ENCODE results near the gene MYO7A. TPM values are rescaled to one million over a fixed set of nuclear protein-coding genes. Genes with fewer than 3 reads are reported as not detected.

Gene MYO7A
- total RNA-seq, 2 donors from 2014 or later: 0.32 TPM; not detected in 1

DNA sequence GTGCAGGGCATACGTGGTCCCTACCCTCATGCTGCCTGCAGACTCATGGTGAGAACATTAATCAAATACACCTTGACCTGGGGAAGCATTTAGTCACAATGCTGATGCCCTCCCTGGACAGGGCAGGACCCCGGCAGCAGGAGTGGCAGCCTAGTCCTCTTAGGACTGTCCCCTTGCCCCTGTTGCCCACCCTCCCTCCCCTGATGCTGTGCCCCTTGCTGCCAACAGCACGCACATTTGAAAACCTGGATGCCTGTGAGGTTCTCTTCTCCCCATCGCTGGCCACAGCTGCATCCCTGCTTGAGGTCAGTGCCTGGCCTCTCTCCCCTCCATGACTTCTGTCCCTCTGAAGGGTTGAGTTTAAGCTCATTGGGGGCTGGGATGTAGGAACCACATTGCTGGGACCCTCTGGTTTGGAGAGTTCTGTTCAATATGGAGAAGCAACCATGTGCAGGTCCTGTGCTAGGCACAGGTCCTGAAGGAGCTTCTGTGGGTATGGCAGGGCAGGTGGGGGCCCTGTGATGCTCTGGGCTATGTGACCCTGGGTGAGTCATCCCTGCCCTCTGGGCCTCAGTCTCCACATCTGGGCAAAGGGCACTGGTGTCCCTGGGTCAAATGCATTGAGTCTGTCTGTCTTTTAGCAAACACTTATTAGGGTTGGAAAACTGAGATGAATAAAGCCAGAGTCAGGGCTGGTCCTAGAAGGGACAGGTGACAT is 31.3 kb downstream of the MYO7A start:
- ATAC-seq (no peak), DNase-seq (ENCODE audit: low spot score in 2 of 2) (no peak)
- H3K36me3 Mint-ChIP-seq: no peaks in the 10 kb centered on the region
- no peaks in the 10 kb centered on the region for H3K9me3 Mint-ChIP-seq
- H3K27ac Mint-ChIP-seq: no peak overlapping the region

DNA sequence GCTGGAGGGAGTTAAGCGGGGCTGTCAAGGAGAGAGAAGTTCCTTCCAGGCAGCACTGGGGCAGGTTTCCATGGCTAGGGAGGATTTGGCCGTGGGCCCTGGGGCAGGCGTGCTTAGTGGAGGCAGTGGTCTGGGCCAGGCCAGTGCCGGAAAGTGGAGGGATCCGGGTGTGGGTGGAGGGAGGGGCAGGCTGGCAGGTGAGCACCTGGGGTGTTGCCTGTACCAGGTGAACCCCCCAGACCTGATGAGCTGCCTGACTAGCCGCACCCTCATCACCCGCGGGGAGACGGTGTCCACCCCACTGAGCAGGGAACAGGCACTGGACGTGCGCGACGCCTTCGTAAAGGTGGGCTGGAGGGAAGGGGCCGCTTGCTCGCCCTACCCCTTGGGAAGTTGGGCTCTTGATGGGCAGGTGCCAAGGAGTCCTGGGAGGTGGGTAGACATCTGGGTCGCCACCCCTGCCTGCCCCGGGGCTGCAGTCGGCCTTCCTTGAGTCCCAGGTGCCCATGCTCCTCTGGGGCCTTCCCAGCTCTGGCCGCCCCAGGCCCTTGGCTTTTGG is 32.0 kb downstream of the MYO7A start:
- Mint-ChIP-seq H3K27ac (no peak overlapping the region), H3K9me3 (no peaks in the 10 kb centered on the region), H3K36me3 (no peaks in the 10 kb centered on the region)
- ATAC-seq (no peak), DNase-seq (ENCODE audit: low spot score in 2 of 2) (no peak)

- no peak overlapping the region for H3K27ac Mint-ChIP-seq
- no peak for DNase-seq (ENCODE audit: low spot score in 2 of 2)
- no peak for ATAC-seq
- H3K9me3 Mint-ChIP-seq: no peaks in the 10 kb centered on the region
- H3K36me3 Mint-ChIP-seq: no peaks in the 10 kb centered on the region
These were observed 35.2 kb downstream of the MYO7A start for GRCh38 chr11:77163271-77163670.

DNA sequence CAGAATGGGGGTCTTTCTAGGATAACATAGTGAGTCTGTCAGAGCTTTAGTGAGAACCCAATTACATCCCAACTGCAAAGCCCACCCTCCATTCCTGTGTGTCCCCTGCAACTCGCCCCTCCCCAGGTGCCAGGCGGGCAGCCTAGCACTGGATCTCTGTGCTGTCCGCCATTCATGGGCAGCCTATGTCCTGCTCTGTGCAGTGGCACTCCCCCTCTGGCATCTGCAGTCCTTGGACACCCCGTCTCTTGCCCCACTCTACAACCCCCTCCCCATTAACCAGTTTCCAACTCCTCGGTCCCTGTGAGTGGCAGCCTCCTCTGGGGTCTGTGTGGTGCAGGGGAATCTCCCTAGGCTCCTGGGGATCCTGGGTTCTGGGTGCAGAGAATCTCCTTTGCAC is 37.0 kb downstream of the MYO7A start:
- DNase-seq (ENCODE audit: low spot score in 2 of 2): no peak
- Mint-ChIP-seq H3K27ac (peak overlapping the region in 1 of 2 donors; percentile 50), H3K9me3 (no peaks in the 10 kb centered on the region), H3K36me3 (no peaks in the 10 kb centered on the region)
- ATAC-seq: no peak

- no peaks in the 10 kb centered on the region for H3K9me3 Mint-ChIP-seq
- DNase-seq (ENCODE audit: low spot score in 2 of 2) (no peak), ATAC-seq (no peak)
- no peak overlapping the region for H3K27ac Mint-ChIP-seq
- H3K36me3 Mint-ChIP-seq: no peaks in the 10 kb centered on the region
These were observed 38.0 kb downstream of the MYO7A start for GRCh38 chr11:77166021-77166420.

- no peak for ATAC-seq
- H3K9me3 Mint-ChIP-seq: no peaks in the 10 kb centered on the region
- DNase-seq (ENCODE audit: low spot score in 2 of 2): no peak
- H3K27ac Mint-ChIP-seq: no peak overlapping the region
- no peaks in the 10 kb centered on the region for H3K36me3 Mint-ChIP-seq
These were observed 39.1 kb downstream of the MYO7A start for GRCh38 chr11:77167111-77167626.

- H3K9me3 Mint-ChIP-seq: no peaks in the 10 kb centered on the region
- ATAC-seq (no peak), DNase-seq (ENCODE audit: low spot score in 2 of 2) (no peak)
- H3K36me3 Mint-ChIP-seq: no peaks in the 10 kb centered on the region
- no peak overlapping the region for H3K27ac Mint-ChIP-seq
These were observed 39.7 kb downstream of the MYO7A start for GRCh38 chr11:77167791-77168190.

DNA sequence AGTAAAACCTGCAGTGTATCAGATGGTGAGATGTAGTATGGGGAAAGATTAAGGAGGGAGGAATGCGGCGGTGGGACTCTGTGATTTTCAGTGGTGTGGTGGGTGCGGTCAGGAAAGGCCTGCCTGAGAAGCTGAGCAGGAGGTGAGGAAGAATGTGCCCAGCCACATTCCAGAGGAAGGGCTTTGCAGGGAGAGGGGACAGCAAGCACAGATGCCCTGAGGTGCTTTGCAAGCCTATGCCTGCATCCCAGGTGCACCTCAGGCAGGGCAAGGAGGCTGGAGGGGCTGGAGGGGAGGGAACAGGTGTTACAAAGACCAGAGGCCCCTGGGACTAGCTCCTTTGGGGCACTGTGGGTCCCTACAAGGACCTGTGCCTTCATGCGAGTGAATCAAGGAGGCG is 42.1 kb downstream of the MYO7A start:
- DNase-seq (ENCODE audit: low spot score in 2 of 2) (no peak), ATAC-seq (no peak)
- H3K9me3 Mint-ChIP-seq: no peaks in the 10 kb centered on the region
- H3K27ac Mint-ChIP-seq: peak overlapping the region in 1 of 2 donors; percentile 15
- no peaks in the 10 kb centered on the region for H3K36me3 Mint-ChIP-seq

DNA sequence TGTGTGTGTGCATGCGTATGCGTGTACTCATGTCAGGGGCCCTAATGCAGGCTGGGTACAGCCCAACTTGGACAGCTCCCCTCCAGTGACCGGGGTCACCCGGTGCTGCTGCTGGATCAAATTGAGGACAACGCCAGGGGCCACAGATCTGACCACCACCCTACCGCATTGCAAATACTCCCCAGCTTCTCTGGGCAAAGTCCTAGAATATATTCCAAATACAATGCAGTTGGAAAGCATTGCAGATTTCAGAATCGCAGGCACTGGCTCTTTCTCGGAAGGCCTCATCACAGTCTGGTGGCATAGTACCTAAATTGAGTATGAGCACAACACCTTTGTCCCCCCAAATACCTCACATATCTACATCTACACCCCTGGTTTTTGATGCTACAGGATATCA is 43.2 kb downstream of the MYO7A start:
- DNase-seq (ENCODE audit: low spot score in 2 of 2): no peak
- no peak overlapping the region for H3K27ac Mint-ChIP-seq
- H3K36me3 Mint-ChIP-seq: no peaks in the 10 kb centered on the region
- ATAC-seq: no peak
- H3K9me3 Mint-ChIP-seq: no peaks in the 10 kb centered on the region

GRCh38 chr11:77171885-77172665 is 44.0 kb downstream of the MYO7A start:
- Mint-ChIP-seq H3K36me3 (no peaks in the 10 kb centered on the region), H3K27ac (no peak overlapping the region), H3K9me3 (no peaks in the 10 kb centered on the region)
- no peak for DNase-seq (ENCODE audit: low spot score in 2 of 2)
- no peak for ATAC-seq

GRCh38 chr11:77172666-77172982 is 44.6 kb downstream of the MYO7A start:
- ATAC-seq: no peak

DNA sequence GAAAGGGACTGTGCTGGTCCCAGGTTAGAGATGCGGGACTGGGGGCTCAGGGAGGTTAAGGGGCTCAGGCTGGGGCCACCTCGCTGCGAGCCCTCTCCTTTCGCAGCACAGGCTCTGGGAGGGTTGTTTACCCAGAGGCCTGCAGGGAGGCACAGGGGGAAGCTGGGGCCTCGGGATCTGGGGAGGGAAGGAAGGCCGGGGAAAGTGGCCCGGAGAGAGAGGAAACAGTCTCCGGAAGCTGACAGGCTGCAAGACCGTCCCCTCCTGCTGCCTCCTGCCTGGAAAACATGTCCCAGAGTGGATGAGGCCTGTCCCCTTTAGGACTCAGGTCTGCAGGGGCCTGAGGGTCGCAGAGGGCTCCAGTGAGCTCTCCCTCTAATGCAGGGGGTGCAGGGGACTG is 45.4 kb downstream of the MYO7A start:
- ATAC-seq: no peak
- Mint-ChIP-seq H3K27ac (no peak overlapping the region), H3K36me3 (no peaks in the 10 kb centered on the region), H3K9me3 (peaks cover 4 to 5% of the 10 kb centered on the region in 2 donors)
- no peak for DNase-seq (ENCODE audit: low spot score in 2 of 2)

More at GRCh38 chr11:77172666-77172982, 44.6 kb downstream of the MYO7A start:
- H3K36me3 Mint-ChIP-seq: no peaks in the 10 kb centered on the region
- H3K9me3 Mint-ChIP-seq: no peaks in the 10 kb centered on the region
- H3K27ac Mint-ChIP-seq: no peak overlapping the region
- no peak for DNase-seq (ENCODE audit: low spot score in 2 of 2)

DNA sequence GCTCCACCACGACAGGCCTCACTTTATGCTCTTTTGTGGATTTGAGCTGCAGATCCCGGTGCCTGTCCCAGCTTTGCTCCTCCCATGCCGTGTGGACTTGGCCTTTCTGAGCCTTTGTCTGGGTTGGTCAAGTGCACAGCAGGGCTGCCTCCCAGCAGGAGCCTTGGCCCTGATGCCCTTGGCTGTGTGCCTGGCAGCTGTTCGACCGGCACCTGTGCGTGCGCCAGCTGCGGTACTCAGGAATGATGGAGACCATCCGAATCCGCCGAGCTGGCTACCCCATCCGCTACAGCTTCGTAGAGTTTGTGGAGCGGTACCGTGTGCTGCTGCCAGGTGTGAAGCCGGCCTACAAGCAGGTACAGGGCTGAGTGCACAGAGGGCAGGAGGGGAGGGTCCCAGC is 46.5 kb downstream of the MYO7A start:
- H3K9me3 Mint-ChIP-seq: peaks cover 4 to 5% of the 10 kb centered on the region in 2 donors
- no peak for ATAC-seq
- no peak overlapping the region for H3K27ac Mint-ChIP-seq

GRCh38 chr11:77175021-77175842 is 47.2 kb downstream of the MYO7A start:
- no peaks in the 10 kb centered on the region for H3K36me3 Mint-ChIP-seq
- peaks cover 4 to 5% of the 10 kb centered on the region in 2 donors for H3K9me3 Mint-ChIP-seq
- peak overlapping the region in 1 of 2 donors; percentile 60 for H3K27ac Mint-ChIP-seq
- ATAC-seq (no peak), DNase-seq (ENCODE audit: low spot score in 2 of 2) (no peak)

More for the DNA sequence above, 46.5 kb downstream of the MYO7A start:
- no peaks in the 10 kb centered on the region for H3K36me3 Mint-ChIP-seq
- DNase-seq (ENCODE audit: low spot score in 2 of 2): no peak

DNA sequence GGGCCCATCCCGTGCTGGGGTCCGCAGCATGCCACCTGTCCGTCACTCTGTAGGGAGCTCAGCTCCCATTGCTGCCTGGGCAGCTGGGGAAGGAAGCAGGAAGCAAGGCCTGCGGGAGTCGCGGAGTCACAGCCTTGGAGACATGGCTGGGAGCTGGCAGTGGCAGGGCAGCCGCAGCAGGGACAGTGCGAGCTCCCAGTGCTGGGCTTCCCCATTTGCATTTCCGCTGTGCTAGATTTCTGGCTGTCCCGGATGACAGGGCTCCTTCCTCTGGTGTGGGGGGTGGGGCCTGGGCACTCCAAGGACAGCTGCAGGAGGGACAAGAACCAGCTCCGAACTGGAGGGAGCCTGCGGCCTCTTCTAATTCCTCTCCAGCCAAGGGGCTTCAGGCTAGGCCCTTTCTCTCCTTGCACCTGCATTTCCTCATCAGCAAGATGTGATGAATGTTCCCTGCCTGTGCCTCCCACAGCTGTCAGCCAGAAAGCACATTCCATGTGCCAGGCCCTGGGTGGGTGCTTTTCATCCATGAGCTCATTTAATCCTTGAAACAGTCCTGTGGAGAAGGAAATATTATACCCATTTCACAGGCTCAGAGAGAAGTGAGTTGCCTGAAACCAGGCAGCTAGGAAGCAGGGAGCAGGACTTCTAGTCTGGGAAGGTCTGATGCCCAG is 48.0 kb downstream of the MYO7A start:
- ATAC-seq: peak in 1 of 2 donors; percentile 40
- Mint-ChIP-seq H3K9me3 (peaks cover 4 to 5% of the 10 kb centered on the region in 2 donors), H3K36me3 (no peaks in the 10 kb centered on the region), H3K27ac (no peak overlapping the region)
- no peak for DNase-seq (ENCODE audit: low spot score in 2 of 2)

DNA sequence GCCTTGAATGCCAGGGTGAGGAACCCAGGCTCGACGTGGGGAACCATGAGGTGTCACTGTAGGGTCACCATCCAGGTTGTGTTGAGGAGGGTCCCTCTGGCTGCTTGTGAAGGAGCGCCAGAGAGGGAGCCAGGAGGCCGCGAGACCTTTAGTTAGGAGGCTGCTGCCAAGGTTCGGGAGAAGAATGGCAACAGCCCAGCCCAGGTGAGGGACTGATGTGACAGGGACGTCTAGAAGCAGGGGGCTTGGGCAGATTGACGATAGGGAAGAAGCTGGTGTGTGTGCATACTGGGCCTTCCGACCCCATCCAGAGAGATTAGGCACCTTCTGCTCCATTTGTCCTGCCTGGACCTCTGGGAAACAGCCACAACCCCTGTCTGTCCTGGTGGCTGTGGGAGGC is 49.0 kb downstream of the MYO7A start:
- DNase-seq (ENCODE audit: low spot score in 2 of 2): no peak
- no peak for ATAC-seq
- Mint-ChIP-seq H3K36me3 (no peaks in the 10 kb centered on the region), H3K27ac (no peak overlapping the region), H3K9me3 (peaks cover 4 to 5% of the 10 kb centered on the region in 2 donors)
